MV-4-11 (cell line): ENCODE data around the gene FAM168A.
A peak's percentile ranks its signal among the peaks of the same experiment; 100 is the strongest.

ENCODE experiments used
- DNase-seq: peaks from one replicate; lab custom pipeline; 2025; lab: John Stamatoyannopoulos, UW

Gene FAM168A

DNA sequence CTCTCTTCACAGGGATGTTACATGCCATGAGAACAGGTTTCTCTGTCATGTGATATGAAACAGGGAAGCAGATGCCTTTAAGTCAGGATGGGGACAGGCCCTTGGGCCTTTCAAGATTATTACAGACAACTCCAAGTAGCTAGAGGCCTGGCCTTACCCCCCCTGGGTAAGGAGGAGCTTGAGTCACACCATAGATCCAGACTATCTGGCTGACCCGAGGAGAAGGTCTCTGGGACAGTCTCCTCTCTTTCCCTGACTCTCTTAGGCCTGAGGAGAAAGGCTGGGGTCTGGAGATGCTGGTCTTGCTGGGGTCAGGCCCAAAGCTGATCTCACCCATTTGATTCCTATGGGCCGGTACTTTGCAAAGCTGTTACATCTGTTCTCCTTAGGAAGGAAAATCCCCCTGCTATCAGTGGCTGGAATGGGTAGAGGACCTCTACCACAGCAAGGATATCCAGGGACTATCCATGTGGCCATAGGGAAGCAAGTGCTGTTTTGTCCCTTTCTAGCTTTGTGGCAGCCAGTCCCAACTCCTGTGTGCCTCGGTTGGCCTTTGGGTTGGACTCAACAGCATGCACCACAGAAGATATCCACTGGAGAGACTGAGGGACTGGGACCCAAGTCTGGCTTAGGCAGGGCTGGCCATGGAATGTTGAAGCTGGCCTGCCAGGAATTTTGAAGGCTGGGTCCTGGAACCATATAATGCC, 196.5 kb downstream of the FAM168A start:
- DNase-seq = no peak

DNA sequence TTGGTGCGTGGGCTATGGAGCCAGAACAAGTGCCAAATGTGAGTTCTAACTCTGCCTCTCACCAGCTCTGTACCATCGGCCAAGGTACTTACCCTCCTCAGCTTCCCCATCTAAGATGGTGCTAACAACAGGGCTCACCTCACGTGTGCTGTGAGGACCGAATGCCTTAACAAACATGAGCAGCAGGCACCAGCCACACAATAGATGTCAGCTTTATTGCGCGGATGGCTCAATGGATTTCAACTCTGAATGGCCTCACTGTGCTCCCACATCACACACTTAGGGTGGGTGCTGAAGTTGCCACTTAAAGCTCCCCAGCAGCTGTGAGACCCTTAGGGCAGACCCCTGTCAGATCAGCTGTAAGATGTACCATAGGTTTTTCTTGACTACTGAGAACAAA, 197.6 kb downstream of the FAM168A start:
- no peak for DNase-seq

DNA sequence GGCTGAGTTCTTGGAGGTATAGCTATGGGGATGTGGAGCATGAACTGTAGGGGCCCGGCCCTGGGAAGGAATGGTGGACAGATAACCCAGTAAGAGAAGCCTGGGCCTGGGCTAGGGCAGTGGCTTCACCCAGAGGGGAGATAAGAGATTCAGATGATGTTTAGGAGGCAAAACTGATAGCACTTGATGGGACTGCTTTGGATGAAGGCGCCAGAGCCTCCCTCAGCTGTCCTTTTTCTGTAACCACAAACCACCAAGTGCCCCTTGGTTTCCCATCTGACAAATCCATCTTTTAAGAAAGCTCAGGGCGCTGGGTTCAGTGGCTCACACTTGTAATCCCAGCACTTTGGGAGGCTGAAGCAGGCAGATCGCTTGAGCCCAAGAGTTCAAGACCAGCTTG, 198.3 kb downstream of the FAM168A start:
- peak; percentile 72 for DNase-seq

DNA sequence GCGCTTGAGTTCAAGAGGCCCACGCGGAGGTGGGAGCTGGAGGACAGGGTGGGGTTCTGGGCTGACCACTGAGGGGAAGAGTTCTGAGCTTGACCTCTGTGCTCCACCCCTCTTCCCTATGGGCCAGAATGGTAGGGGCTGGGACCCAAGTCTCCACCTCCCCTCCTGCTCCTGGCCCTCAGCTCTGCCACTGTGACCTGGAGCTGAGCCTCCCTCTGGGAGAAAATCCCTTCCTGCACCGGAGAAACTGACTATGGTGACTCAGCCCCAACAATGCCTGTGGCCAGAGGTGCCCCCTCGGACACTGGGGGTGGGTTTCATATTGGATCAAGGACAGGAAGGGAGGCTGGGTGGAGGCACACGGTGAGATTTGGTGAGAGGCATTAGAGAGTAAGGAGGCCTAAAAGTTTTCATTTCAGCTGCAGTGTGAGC, 198.7 kb downstream of the FAM168A start:
- no peak for DNase-seq

DNA sequence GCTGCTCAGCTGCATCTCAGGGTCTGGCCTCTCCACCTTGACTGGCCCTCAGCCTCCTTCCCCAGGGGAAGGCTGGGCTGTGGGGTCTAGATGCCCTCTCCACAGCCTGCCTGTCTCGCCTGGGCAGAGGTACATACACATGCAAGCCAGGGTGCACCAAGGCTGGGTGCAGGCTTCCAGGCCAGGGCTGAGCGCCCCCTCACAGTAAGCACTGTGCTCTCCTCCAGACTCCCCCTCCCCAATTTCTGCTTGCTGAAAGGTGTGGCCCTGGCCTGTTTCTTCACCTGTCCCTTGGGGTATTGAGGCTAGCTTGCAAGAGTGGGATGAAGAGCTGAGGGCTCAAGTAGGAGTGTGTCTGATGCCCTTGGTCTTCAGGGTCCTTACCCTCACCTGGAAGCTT, 199.2 kb downstream of the FAM168A start:
- DNase-seq = no peak

DNA sequence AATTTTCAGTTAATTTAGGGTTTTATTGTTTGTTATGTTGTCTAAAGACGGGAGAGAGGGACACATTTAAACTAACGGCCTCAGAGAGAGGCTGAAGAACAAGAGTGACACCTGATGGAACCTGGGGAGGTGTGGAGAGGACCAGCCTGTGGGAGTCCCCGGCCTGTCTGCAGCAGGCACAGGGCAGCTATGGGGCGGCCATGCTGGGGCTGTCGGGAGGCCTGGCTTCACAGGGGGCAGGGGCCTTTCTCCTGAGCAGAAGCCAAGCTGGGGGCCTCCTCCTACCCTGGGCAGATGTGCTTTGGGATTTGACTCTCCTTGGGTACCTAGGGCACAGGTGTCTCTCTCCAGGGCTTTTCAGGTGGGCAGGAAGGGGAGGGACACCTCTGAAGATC, 199.8 kb downstream of the FAM168A start:
- DNase-seq = no peak

DNA sequence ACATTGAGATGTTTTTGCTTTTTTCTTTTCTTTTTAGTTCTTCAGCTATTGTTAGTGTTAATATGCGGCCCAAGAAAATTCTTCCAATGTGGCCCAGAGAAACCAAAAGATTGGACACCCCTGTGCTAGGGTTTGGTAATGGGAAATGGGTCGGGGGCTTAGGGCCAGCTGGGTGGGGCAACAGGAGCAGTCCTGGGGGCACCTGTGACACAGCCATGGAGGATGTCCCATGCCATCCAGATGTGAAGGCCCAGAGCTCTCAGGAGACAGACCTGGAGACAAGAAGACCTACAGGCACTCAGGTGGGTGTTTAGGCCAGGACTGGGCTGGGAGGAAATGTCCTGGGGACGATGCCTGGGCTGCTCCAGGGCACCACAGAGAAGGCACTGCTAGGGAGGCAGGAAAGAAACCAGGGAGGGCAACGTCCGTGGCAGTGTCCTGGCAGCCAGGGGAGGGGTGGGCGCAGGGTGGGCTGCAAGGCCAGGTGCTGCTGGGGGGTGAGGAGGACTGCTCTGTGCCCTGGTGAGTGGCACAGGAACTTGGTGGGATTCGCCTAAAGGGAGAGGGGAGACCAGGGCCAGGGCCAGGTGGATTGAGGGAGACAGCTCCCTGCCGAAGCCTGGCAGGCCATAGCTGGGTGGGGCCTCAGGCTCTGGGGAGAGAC, 200.3 kb downstream of the FAM168A start:
- no peak for DNase-seq

DNA sequence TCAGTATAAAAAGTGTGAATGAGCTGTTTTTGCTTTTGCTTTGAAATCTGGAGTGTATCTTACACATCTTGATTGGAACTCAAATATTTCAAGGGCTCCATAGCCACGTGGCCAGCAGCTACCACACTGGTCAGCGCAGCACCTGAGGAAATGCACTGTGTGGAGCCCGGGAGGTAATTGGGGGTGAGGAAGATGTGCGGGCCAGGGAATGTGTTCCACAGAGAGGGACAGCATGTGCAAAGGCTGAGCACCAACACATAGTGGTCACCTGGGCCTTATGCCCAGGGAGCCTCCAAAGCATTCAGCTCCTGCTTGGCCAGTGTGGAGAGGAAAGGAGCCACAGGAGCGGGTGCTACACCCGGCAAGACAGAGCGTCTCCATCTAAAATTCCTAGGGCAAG, 200.9 kb downstream of the FAM168A start:
- no peak for DNase-seq

DNA sequence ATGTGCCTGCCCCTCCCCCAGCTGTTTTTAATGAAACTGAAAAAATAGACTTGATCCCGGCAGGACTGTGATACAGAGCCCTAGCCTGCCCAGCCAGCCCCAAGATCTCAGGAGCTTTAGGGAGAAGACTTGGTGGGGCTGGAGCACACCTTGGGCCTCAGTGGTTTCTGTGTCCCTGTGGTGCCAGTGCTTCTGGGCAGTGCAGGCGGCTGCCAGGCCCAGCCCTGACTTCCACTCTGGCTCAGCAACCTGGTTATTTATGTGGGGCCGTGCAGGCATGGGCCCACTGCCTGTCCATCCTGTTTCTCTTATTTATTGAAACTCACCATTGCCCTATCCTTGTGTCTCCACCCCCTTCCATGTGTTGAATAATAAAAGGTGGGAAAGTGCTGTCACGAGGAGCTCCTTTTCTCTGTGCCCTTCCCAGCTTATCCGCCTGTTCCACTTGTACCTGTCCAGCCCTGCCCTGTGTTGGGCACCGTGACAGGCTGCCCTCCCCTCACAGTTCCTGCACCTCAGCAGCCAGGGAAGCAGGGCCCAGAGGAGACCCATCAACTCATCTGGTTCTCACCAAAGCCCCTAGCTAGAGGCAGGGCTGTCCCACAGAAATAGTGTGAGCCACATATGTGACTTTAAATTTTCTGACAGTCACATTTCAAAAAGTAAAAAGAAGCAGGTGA, 201.5 kb downstream of the FAM168A start:
- no peak for DNase-seq

DNA sequence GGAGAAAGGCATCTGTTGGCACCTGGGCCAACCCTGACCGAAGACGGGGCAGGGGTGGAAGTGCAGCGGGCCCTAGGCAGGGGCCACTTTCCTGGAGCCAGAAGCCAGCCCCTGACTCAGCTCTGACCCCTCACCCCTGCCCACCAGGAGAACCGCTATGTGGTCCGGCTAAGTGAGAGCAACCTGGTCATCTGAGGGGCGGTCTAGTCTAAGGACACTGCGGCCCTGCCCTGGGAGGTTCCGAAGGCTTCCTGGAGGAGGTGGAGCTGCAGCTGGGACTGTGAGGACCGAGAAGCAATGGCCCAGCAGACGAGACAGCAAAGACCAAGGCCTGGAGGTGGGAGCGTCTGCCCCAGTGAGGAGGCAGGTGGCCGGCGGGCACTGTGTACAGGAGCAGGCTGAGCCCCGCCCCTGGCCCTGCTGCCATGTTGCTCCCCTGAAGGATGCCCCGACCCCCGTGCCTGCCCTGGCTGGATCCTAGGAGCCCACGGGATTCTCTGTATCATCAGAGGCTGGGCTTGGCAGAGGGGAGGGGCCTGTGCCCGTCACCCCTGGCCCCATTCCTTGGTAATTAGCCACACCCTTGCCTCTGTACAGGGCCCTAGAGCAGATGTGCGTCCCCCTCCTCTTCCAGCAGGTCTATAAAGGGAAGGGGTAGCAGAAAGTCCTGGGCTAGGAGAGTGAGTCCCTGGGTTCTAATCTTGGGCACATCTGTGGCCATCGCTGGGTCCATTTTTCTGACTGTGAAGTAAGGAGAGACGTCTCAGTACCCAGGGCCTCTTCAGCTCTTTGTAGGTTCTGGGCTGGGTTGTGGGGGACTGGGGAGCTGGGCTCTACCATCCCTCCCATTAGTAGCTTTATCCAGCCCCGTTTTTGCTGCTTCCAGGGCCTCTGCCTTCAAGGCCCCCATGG, 202.4 kb downstream of the FAM168A start:
- DNase-seq = no peak

DNA sequence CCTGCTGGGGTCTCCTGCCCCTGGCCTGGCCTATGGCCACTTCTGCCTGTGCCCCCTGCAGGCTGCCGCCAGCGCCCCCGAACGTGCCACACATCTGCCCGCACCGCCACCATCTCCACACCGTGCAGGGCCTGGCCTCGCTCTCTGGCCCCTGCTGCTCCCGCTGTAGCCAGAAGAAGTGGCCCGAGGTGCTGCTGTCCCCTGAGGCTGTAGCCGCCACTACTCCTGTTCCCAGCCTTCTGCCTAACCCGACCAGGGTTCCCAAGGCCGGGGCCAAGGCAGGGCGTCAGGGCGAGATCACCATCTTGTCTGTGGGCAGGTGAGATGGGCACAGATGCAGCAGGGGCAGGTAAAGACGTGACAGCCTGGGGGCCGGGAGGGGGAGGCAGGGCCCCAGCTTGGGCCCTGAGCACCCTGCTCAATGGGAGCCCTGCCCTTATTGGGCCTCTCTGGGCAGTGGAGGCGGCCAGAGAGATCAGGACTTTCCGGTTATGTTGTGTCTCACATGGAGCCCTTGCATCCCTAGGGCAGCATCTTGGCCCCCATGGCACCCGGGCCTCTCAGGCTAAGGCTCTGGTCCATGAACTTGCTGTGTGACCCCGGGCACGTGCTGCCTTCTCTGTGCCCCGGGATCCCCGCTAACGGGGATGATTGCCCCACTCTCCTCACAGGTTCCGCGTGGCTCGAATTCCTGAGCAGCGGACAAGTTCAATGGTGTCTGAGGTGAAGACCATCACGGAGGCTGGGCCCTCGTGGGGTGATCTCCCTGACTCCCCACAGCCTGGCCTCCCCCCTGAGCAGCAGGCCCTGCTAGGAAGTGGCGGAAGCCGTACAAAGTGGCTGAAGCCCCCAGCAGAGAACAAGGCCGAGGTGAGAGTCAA, 203.3 kb downstream of the FAM168A start:
- DNase-seq = no peak

DNA sequence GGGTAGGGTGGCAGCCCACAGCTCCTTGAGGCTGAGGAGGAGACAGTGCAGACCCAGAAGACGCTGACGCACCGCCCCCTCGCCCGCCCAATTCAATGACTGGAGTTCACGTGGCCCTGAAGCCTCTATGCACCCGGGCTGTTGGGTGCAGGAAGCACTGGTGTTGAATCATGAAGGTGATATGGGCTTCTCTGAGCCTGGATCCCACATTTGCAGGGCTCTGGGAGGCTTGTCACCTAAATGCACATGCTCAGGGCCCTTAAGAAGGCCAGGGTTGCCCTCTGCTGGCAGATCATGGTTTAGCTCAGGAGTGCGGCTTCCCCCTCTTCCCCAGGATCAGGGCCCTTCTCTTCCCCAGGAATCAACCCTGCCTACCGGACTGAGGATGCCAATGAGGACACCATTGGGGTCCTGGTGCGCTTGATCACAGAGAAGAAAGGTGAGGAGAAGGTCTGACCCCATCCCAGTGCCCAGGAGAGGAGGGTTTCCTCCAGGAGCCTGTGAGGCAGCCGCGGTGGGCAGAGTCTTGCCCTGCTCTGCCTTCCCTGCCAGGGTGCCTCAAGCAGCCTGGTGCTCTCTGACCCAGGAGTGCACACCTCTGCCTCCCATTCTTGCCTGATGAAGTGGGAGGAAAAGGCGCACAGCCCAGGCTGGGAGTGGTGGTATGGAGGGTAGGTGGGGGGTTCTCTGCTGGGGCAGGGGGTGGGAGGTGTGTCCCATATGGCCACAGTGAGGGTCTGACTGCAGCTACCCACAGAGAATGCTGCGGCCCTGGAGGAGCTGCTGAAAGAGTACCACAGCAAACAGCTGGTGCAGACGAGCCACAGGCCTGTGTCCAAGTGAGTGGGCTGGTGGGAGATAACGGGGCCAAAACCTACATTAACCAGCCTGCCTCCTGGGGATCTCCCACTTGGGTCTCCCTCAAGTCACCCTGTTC, 204.2 kb downstream of the FAM168A start:
- DNase-seq = peak; percentile 71

DNA sequence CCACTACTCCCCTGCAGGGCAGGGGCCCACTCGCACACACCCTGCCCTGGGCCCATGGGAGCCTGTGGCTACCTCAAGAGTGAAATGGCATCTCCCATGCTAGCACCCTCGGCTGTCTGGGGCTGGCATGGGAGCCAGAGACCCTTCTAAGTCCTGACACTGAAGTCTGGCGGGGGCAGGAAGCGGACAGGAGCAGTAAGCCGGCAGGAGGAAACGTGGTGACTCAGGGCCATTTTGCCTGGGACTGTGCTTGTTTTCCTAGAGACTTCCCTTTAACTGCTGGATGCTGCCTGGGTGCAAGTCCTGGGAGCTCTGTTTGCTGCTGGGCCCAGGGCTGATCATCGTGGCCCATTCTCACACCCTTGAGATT, 204.9 kb downstream of the FAM168A start:
- DNase-seq = no peak

DNA sequence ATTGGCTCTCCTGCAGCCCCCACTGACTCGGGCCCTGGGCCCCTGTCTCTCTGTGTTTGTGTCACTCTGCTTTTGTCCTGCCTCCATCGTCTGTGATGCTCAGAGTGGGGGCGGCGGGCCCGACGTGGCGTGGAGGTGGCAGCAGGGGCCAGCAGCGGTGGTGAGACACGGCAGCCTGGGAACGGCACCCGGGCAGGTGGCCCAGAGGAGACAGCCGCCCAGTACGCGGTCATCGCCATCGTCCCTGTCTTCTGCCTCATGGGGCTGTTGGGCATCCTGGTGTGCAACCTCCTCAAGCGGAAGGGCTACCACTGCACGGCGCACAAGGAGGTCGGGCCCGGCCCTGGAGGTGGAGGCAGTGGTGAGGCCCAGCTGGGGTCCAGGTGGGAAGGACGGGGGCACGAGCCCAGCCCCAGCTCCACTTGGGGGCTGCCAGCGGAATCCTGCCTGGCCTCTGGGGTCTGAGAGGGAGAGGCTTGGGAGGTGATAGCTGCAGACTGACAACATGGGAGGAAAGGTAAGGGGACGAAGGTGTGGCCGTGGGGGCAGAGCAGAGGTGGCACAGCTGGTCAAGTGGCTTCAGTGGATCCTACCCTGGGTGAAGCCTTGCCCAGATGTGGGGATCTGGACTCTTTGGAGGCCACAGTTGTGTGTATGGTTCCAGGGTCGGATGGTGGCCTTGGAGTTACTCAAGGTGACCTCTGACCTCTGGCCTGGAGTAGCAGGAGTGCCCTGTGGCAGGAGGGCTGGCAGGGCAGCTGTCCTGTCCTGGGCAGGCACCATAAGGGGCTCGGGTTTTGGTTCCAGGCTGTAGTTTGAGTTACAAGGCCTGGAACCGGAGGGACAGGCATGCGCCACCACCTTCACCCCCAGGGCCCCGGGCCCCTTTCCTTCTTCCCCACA, 205.6 kb downstream of the FAM168A start:
- no peak for DNase-seq

DNA sequence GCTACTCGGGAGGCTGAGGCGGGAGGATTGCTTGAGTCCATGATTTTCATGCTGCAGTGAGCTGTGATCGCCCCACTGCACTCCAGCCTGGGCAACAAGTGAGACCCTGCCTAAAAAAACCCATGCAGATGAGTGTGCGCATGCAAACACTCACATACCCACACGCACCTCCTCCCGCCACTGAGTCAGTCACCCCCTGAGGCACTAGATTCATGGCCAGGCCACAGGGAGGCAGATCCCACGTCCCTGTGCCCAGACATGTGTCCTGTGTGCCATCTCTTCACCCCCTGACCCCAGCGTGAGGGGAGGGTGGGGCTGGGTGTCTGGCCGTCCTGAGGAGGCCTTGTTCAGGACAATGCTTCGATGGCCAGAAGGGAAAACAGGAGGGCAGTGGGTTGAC, 206.2 kb downstream of the FAM168A start:
- no peak for DNase-seq

DNA sequence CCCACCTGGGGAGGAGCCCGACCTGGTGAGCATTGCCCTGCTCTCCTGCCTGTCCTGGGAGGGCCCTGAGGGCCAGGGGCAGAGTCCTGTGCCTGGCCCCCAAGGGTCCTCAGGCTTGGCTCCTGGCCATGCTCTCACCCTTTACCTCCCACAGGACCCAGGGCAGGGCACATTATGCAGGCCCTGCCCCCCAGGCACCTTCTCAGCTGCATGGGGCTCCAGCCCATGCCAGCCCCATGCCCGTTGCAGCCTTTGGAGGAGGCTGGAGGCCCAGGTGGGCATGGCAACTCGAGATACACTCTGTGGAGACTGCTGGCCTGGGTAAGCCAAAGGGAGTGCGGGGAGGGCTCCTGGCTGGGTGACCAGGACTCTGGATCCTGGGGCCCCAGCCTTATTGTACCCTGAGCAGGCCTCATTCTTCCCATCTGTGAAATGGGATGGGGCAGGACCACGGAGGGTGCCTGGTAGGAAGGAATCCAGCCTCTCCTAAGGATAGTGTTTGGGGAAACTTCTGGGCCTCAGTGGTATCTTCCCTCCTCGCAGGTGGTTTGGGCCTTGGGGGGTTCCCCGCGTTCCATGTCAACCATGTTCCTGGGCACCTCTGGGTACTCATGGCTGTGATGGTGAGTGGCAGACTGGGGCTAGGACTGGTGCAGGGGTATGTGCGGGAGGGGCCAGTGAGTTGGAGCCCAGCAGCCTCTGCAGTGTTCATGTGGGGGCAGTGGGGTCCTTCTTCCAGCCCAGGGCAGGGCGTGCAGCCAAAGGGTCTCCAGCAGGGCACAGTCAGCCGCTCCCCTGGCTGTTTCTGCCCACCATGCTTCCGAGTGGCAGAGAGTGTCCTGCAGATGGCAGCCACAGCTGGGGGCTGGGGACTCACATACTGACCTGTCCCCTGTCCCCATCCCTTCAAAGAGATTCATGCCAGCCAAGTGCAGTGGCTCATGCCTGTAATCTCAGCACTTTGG, 207.0 kb downstream of the FAM168A start:
- DNase-seq = no peak

DNA sequence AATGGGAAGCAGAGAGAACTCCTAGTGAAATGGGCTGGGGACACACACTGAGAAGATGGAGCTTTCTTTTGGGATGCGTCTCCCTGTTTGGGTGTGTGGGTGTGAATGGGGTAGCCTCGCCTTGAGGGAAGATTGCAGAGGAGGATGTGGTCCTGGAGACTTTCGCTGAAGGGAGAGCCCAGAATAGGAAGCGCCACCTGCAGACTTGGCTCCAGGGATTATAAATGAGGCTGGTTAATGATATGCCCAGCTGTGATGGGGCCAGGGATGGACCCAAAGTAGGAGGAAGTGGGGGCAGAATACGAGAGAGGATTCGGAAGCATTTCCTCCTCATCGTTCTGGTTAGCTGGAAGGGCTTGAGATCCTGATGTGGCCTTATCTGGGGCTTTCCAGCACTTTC, 208.0 kb downstream of the FAM168A start:
- DNase-seq = peak; percentile 31

DNA sequence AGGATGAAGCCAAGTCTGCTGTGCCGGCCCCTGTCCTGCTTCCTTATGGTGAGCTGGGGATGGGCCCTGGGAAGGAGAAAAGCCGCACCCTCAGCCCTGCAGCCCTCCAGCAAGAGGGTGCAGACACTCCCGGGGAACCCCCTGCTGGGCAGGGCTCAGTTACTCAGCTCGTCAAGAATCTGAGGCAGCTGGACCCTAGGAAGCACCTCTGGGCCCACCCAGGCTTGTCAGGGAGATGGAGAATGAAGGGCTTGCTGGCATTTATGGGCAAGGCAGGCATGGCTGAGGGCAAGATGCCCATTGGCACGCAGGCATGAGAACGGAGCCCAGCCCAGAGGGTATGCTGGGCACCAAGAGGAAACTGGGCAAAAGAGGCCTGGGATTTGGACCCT, 208.8 kb downstream of the FAM168A start:
- DNase-seq = no peak
